GM18526 (cell line): Measurements from ENCODE around the gene S100G.

Experiments
- POLR2A ChIP-seq: IDR thresholded peaks from 3 replicates; pipeline ENCODE4 v1.6.1; 2011; ENCODE audit not compliant: insufficient read length; ENCODE audit errors: extremely low read depth

The S100G gene

DNA sequence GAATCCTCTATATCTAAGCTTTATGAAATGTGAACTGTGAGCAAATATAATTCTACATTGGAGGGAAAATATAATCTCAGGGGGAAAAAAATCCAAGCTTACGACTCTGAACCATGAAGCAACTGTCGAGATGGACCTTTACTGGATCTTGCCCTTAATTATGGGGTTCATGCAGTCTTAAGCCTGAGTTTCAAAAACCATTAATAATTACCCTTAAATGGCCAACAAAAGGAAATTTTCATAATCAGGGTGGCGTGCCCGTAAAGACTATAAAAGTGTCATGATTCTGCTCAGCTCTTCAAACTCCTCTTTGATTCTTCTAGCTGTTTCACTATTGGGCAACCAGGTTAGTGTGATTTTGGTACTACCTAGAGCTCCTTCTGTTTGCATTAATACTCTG is at the start of gene S100G:
S100G (plus strand) TSS at position 301 of the 400 bp plus-strand sequence. CDS start 849 bp downstream, outside the sequence.
- TF ChIP-seq POLR2A, result no peak

- no peak for TF ChIP-seq POLR2A
Measured at GRCh38 chrX:16601885-16602284, 48.1 kb upstream of the S100G start.

- no peak for TF ChIP-seq POLR2A
Measured at GRCh38 chrX:16603822-16604221, 46.1 kb upstream of the S100G start.

GRCh38 chrX:16604337-16604736 is 45.6 kb upstream of the S100G start:
- no peak for TF ChIP-seq POLR2A

GRCh38 chrX:16606142-16606720 is 43.7 kb upstream of the S100G start:
- TF ChIP-seq POLR2A, result no peak

- TF ChIP-seq POLR2A, result no peak
Measured at GRCh38 chrX:16610121-16610621, 39.8 kb upstream of the S100G start.

DNA sequence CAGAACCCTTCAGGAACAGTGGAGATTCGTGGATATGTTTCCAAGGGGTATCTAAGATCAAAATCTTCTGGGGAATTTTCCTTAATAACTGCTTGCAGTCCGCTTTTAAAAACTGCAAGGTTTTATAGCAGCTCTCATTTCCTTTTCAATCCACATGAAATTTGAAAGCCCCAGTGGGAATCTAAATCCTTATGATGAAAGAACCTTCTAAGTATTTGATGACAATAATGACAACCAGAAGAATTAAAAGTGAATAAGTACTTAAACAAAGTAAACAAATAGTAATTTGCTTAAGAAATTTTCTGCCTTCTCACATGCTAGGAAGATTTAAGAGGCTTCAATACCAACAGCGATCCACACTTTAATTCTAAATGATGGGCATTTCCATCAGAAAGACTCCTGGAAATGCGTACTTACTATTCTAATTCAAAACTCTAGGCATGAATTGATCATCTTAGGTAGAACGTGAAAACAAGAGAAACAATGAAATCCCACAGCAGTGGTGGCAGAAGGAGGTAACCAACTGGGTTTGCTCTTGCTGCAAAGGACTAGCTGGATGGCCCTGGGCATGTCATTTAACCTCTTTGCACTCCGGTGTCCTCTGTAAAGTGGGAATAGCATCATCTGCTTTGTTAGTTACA is 37.6 kb upstream of the S100G start:
- TF ChIP-seq POLR2A, result no peak

DNA sequence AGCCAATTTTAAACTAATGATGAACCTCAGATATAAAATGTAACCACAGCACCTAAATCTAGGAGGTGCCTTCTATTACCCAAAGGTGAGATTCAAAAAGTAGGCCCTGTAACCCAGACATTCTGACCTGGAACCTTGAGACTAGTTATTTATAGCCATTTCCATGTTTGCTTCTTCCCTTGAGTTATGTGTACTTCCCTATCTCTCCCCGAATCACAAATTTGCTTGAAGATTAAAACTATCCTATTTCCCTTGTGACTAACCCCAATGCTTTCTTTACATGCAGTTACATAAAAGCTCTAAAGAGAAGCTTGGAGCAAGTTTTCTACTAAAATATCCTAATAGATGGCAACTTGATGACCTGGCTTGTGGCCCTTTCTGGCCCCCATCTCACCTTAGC is 32.6 kb upstream of the S100G start:
- TF ChIP-seq POLR2A, result no peak

DNA sequence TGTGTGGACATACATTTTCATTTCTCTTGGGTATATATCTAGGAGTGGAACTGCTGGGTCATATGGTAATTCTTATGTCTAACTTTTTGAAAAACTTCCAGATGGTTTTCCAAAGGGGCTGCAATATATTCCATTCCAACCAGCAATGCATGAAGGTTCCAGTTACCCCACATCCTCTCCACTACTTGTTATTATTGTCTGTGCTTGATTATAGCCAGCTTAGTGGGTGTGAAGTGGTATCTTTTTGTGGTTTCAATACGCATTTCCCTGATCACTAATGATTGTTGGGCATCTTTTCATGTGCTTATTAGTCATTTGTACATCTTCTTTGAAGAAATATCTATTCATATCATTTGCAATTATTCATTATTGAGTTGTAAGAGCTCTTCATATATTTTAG is 31.5 kb upstream of the S100G start:
- no peak for TF ChIP-seq POLR2A

- TF ChIP-seq POLR2A, result no peak
Measured at GRCh38 chrX:16619024-16619423, 30.9 kb upstream of the S100G start.

- TF ChIP-seq POLR2A, result no peak
Measured at GRCh38 chrX:16628946-16629595, 20.9 kb upstream of the S100G start.

GRCh38 chrX:16629909-16630308 is 20.0 kb upstream of the S100G start:
- no peak for TF ChIP-seq POLR2A

DNA sequence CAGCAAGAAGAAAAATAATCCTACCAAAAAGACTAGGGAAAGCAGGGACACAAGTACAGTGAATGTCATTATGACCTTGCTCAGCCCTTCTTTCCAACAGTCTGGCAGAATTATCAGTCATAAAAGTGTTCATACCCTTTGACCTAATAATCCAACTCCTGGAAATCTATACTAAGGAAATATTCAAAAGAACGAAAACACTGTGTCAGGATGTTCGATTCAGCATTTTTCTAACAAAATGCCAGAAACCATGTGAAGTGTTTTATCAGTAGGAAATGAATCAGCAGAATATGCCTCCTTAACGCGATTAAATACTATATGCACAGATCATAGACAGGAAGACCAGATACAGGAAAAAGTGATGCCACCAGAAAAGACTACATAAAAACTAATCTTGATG is 16.2 kb upstream of the S100G start:
- no peak for TF ChIP-seq POLR2A

GRCh38 chrX:16635040-16635439 is 14.9 kb upstream of the S100G start:
- no peak for TF ChIP-seq POLR2A

GRCh38 chrX:16635596-16635995 is 14.4 kb upstream of the S100G start:
- TF ChIP-seq POLR2A, result no peak

DNA sequence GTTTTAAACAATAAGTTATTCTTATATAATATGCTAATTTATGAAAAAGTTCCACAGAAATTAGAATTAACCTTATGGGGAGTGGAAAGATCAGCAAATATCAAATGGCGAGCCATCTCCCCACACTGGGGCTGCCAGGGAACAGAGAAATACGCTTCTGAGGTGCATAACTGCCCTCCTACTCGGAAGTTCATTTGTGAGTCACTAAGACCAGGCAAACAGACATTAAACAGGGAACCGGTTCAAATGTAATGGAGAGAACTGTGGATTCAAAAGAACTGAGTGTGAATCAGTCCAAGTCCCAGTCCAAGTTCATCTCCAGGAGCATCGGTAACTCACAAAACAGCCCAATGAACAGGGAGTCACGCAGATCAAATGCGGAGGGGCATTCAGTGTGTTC is 11.4 kb upstream of the S100G start:
- no peak for TF ChIP-seq POLR2A

DNA sequence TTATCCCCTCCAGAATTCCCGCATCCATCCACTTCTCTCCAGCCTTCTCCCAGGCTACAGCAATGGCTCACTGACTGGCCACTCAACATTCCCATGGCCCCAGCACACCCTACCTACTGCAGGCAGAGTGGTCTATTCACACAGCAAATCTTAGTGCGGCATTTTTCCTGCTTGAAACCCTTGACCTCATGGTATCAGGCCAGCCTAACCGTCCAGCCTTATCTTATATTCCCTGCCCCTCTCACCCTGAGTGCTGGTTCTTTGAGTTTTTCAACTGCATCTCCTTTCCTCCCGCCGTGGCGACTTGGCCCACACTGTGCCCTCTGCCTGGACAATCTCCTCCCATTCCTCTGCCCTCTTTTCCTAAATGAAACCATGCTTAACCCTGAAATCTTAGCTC is 10.0 kb upstream of the S100G start:
- TF ChIP-seq POLR2A, result no peak

DNA sequence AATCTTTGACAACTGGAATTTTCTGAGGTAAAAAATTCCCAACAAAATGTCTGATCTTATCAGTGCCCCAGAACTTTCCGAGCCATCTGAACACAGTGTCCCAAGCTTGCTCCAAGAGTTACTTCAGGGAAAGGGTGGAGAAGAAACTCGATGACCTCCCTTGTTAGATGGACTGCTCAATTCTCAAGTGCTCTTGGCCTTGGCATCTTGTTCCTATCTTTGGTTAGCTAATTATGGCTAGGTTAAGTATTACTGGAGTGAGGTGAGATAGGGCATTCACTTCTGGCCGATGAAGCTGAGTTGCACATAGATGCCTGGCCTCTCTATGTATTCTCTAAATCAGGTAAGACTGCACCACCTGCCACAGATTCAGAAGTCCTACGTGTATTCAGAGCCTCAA is 9.1 kb upstream of the S100G start:
- TF ChIP-seq POLR2A, result no peak
